Measurements from ENCODE around the gene ABCD3.
"Not testable (repeated sequence)": the region's sequence is repeated elsewhere in the genome, so short reads cannot be mapped to it uniquely, and the experiment has no call there.

The ABCD3 gene

GRCh38 chr1:94417978-94418663 lies at the start of gene ABCD3:
Gene ABCD3 (plus strand): TSS chr1:94418389. CDS start chr1:94418479, 90 bp downstream.
- peak; percentile 95 for DNase-seq (ENCODE audit: extremely low spot score)
- ChIA-PET POLR2A (interaction anchor here (0.6 kb wide), 1 partner anchor 384 kb away, joined by 3 read pairs; no protein-coding TSS in a partner anchor), CTCF (interaction anchor here (1.0 to 1.3 kb wide), 3 partner anchors 8 to 388 kb away, joined by 3 to 6 read pairs (median 4); no protein-coding TSS in a partner anchor)
- TF ChIP-seq, protein P1, sequence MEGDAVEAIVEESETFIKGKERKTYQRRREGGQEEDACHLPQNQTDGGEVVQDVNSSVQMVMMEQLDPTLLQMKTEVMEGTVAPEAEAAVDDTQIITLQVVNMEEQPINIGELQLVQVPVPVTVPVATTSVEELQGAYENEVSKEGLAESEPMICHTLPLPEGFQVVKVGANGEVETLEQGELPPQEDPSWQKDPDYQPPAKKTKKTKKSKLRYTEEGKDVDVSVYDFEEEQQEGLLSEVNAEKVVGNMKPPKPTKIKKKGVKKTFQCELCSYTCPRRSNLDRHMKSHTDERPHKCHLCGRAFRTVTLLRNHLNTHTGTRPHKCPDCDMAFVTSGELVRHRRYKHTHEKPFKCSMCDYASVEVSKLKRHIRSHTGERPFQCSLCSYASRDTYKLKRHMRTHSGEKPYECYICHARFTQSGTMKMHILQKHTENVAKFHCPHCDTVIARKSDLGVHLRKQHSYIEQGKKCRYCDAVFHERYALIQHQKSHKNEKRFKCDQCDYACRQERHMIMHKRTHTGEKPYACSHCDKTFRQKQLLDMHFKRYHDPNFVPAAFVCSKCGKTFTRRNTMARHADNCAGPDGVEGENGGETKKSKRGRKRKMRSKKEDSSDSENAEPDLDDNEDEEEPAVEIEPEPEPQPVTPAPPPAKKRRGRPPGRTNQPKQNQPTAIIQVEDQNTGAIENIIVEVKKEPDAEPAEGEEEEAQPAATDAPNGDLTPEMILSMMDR (IDR thresholded peaks at IDR 0.05; ENCODE audit: control extremely low read depth, extremely low read depth, low read depth, missing control alignments) = no peak

DNA sequence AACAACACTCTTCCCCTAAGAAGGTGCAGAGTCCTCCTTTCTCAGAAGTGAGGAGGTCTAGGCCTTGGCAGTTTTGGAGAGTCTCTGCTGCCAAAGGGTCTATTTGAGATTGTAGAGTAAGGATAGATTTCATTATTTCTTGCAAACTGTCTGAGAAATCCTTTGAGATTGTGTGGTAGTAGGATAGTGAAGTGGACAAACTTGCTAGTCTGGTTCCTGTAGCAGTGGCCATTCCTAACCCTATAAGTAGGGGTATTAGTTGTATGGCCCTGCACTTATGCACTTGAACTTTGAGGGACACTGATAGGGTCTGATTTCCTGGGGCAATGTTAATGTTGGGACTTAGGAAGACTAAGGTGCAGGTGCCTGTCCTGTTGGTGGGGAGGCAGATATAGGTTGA lies 45.4 kb upstream of the ABCD3 start:
- POLR2A ChIA-PET; DNase-seq (ENCODE audit: extremely low spot score); CTCF ChIA-PET: not testable (repeated sequence)

DNA sequence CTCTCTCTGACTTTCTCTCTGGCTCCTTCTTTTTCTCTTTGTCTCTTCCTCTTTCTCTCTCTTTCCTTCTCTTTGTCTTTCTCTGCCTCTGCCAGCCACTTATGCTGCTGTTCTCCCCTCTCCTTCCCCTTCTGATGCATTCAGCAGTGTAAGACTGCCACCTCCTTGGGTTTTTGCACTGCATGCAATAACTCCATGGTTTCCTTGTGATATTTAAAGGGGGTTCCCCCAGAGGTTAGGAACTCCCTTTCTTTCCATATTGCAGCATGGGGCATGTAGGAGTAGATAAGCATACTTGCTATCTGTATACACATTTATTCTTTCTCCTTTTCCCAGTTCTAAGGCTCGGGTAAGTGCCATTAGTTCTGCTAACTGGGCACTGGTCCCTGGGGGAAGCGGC lies 44.9 kb upstream of the ABCD3 start:
- CTCF ChIA-PET; DNase-seq (ENCODE audit: extremely low spot score); POLR2A ChIA-PET: not testable (repeated sequence)

DNA sequence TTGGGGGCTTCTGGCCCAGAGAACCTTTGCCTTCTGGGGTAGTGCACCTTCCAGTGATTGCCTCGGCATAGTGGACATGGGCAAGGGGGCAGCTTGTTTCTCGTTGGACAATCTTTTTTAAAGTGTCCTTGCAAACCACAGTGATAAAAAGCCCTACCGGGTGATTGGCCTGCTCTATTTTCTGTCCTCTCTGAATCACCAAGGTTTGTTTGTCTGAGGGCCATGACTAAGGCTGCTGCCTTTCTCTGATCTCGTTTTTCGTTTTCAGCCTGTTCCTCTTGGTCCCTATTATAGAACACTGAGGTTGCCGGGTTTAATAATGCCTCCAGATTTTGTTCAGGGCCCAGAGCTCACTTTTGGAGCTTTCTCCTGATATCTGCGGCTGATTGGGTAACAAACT lies 42.5 kb upstream of the ABCD3 start:
- POLR2A ChIA-PET; DNase-seq (ENCODE audit: extremely low spot score): not testable (repeated sequence)
- CTCF ChIA-PET = interaction anchor here (1.5 kb wide), 1 partner anchor 21 kb away, joined by 4 read pairs; no protein-coding TSS in a partner anchor

DNA sequence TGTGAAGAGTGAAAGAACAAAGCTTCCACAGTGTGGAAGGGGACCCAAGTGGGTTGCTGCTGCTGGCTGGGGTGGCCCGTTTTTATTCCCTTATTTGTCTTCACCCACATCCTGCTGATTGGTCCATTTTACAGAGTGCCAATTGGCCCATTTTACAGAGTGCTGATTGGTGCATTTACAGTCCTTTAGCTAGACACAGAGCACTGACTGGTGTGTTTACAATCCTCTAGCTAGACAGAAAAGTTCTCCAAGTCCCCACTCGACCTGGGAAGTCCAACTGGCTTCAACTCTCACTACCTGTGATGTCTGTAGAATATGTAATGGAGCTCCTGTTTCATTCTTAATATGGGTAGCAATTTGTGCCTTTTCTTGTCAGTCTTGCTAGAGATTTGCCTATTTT lies 39.7 kb upstream of the ABCD3 start:
- CTCF ChIA-PET; DNase-seq (ENCODE audit: extremely low spot score); POLR2A ChIA-PET: not testable (repeated sequence)

DNA sequence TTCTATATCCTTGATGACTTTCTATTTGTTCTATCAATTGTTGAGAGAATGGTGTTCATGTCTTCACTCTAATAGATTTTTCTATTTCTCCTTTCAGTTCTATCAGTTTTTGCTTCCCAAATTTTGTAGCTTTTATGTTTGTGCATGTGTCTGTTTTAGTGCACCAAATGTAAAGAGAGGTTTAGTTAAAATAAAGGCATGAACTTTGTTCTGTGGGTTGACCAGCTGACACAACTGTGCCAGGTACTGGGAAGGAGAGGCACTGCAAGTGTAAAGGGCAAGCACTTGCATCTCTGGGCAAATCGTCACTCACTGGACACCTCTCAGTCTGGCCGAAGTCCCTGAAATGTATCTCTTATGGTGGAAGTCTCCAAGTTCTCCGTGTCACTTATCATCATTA lies 38.6 kb upstream of the ABCD3 start:
- CTCF ChIA-PET = no interaction called here
- POLR2A ChIA-PET = interaction anchor here (0.7 kb wide), 1 partner anchor 525 kb away, joined by 3 read pairs; no protein-coding TSS in a partner anchor
- DNase-seq (ENCODE audit: extremely low spot score) = no peak
- TF ChIP-seq, protein P1 (IDR thresholded peaks at IDR 0.05; ENCODE audit: control extremely low read depth, extremely low read depth, low read depth, missing control alignments) = no peak

DNA sequence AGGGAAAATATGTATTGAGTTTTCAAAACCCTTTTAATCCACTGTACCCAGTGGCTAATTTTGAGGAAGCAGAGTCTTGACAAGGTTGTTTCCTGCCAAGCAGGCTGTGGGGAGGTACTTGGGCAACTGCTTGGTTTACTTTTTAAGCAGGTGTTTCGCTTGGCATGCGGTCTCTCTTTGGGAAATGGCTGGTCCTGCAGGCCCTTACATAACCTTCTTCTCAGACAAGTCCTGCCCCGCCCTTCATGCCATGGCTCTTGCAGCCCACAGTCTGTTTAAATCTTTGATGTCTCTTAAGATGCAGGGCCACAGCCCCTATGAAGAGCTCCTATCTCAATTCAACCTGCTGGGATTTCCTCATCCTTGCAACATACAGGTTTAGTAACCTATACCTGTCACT lies 36.0 kb upstream of the ABCD3 start:
- CTCF ChIA-PET = no interaction called here

GRCh38 chr1:94383966-94384408 lies 34.2 kb upstream of the ABCD3 start:
- ChIA-PET POLR2A (no interaction called here), CTCF (no interaction called here)
- TF ChIP-seq, protein P1 (IDR thresholded peaks at IDR 0.05; ENCODE audit: control extremely low read depth, extremely low read depth, low read depth, missing control alignments) = no peak
- peak; percentile 17 for DNase-seq (ENCODE audit: extremely low spot score)

More for the DNA sequence above, 36.0 kb upstream of the ABCD3 start:
- POLR2A ChIA-PET = no interaction called here
- TF ChIP-seq, protein P1 (IDR thresholded peaks at IDR 0.05; ENCODE audit: control extremely low read depth, extremely low read depth, low read depth, missing control alignments) = no peak
- DNase-seq (ENCODE audit: extremely low spot score) = no peak
